Large intestine (tissue), 3 donors: Measurements from ENCODE around the gene TMEM52. TPM values are rescaled to one million over a fixed set of nuclear protein-coding genes. Genes with fewer than 3 reads are reported as not detected.
A peak's percentile ranks its signal among the peaks of the same experiment; 100 is the strongest.

ENCODE experiments used
- DNase-seq, 2 donors: peaks; one replicate each; pipeline versions ENCODE4 v3.0.0 to v3.0.0-alpha.2; 2013
- H3K27ac ChIP-seq: one replicate; pipeline ENCODE4 v1.5.1; 2013; ENCODE audit warnings: low read length
- H3K27me3 ChIP-seq: 2 replicates; pipeline ENCODE4 v1.6.1; 2013; ENCODE audit warnings: low read length; ENCODE audit not compliant: control insufficient read depth, insufficient read depth
- H3K36me3 ChIP-seq: 2 replicates; pipeline ENCODE4 v1.6.1; 2013; ENCODE audit warnings: low read length; ENCODE audit not compliant: control insufficient read depth, insufficient read depth
- H3K4me1 ChIP-seq: one replicate; pipeline ENCODE4 v1.6.1; 2013; ENCODE audit warnings: low read length; ENCODE audit not compliant: control insufficient read depth, insufficient read depth
- H3K4me3 ChIP-seq: one replicate; pipeline ENCODE4 v1.5.1; 2013; ENCODE audit warnings: low read length
- H3K9me3 ChIP-seq: one replicate; pipeline ENCODE4 v1.6.1; 2013; ENCODE audit warnings: mild to moderate bottlenecking, low read depth, low read length, moderate library complexity; ENCODE audit not compliant: control insufficient read depth
- WGBS: methylation state at CpG from one replicate; pipeline ENCODE4 v1.1.5; 2013; ENCODE audit warnings: low lambda C conversion rate; ENCODE audit not compliant: insufficient coverage; 5-methylcytosine and 5-hydroxymethylcytosine counted together
- polyA plus RNA-seq: library from polyadenylated mRNA; unstranded; fragments of 120-200 nt; gene quantifications from one replicate; pipeline ENCODE4 v1.2.1, GENCODE V29; 2013

TMEM52 gene
- polyA plus RNA-seq, 1 donor, result 18.5 TPM

- no peaks in the 10 kb centered on the region for H3K27me3 ChIP-seq
- peaks cover 9% of the 10 kb centered on the region for H3K4me1 ChIP-seq
- H3K27ac ChIP-seq, result no peak overlapping the region
- no peaks in the 10 kb centered on the region for H3K36me3 ChIP-seq
- H3K4me3 ChIP-seq, result no peak overlapping the region
- no peaks in the 10 kb centered on the region for H3K9me3 ChIP-seq
- no CpG with 5 or more reads among the region's 1 CpG for WGBS
- no peak for DNase-seq
These were observed 29.7 kb upstream of the TMEM52 start for GRCh38 chr1:1948783-1949182.

- H3K4me1 ChIP-seq, result peaks cover 22% of the 10 kb centered on the region
- no peaks in the 10 kb centered on the region for H3K36me3 ChIP-seq
- H3K4me3 ChIP-seq, result no peak overlapping the region
- peaks cover 6% of the 10 kb centered on the region for H3K9me3 ChIP-seq
- no peak for DNase-seq
- no CpG with 5 or more reads among the region's 14 CpGs for WGBS
- no peak overlapping the region for H3K27ac ChIP-seq
- H3K27me3 ChIP-seq, result no peaks in the 10 kb centered on the region
These were observed 28.4 kb upstream of the TMEM52 start for GRCh38 chr1:1947493-1947892.

- H3K27ac ChIP-seq, result no peak overlapping the region
- WGBS, result no CpG with 5 or more reads among the region's 11 CpGs
- DNase-seq, result no peak
These were observed 27.5 kb upstream of the TMEM52 start for GRCh38 chr1:1946540-1946939.

GRCh38 chr1:1945782-1946393 lies 26.8 kb upstream of the TMEM52 start:
- Histone ChIP-seq H3K4me3 (no peak overlapping the region), H3K4me1 (peaks cover 26% of the 10 kb centered on the region), H3K36me3 (no peaks in the 10 kb centered on the region), H3K27me3 (no peaks in the 10 kb centered on the region), H3K9me3 (peaks cover 11% of the 10 kb centered on the region), H3K27ac (no peak overlapping the region)
- no peak for DNase-seq
- WGBS, result no CpG with 5 or more reads among the region's 29 CpGs

More at GRCh38 chr1:1946540-1946939, 27.5 kb upstream of the TMEM52 start:
- H3K4me1 ChIP-seq, result peaks cover 26% of the 10 kb centered on the region
- no peak overlapping the region for H3K4me3 ChIP-seq
- H3K36me3 ChIP-seq, result no peaks in the 10 kb centered on the region
- H3K27me3 ChIP-seq, result no peaks in the 10 kb centered on the region
- H3K9me3 ChIP-seq, result peaks cover 11% of the 10 kb centered on the region

GRCh38 chr1:1943834-1944570 lies 24.9 kb upstream of the TMEM52 start:
- H3K9me3 ChIP-seq, result peaks cover 11% of the 10 kb centered on the region
- H3K27ac ChIP-seq, result peak overlapping the region; percentile 80
- no peaks in the 10 kb centered on the region for H3K36me3 ChIP-seq
- DNase-seq, result peak; percentile 51 to 70
- peaks cover 26% of the 10 kb centered on the region for H3K4me1 ChIP-seq
- no CpG with 5 or more reads among the region's 37 CpGs for WGBS
- H3K4me3 ChIP-seq, result peak overlapping the region; percentile 19
- no peaks in the 10 kb centered on the region for H3K27me3 ChIP-seq

- Histone ChIP-seq H3K27ac (peak overlapping the region; percentile 80), H3K36me3 (no peaks in the 10 kb centered on the region), H3K4me1 (peaks cover 26% of the 10 kb centered on the region), H3K9me3 (peaks cover 11% of the 10 kb centered on the region), H3K4me3 (peak overlapping the region; percentile 19), H3K27me3 (no peaks in the 10 kb centered on the region)
- WGBS, result no CpG with 5 or more reads among the region's 45 CpGs
- peak; percentile 86 to 94 for DNase-seq
These were observed 23.9 kb upstream of the TMEM52 start for GRCh38 chr1:1942753-1943656.

GRCh38 chr1:1941868-1942752 lies 23.0 kb upstream of the TMEM52 start:
- Histone ChIP-seq H3K4me1 (peaks cover 21% of the 10 kb centered on the region), H3K9me3 (peaks cover 11% of the 10 kb centered on the region), H3K27ac (peak overlapping the region; percentile 14), H3K4me3 (no peak overlapping the region), H3K36me3 (no peaks in the 10 kb centered on the region), H3K27me3 (no peaks in the 10 kb centered on the region)
- WGBS, result no CpG with 5 or more reads among the region's 39 CpGs
- no peak for DNase-seq

- DNase-seq, result no peak
- no peaks in the 10 kb centered on the region for H3K36me3 ChIP-seq
- 83% methylated on average over 1 of the region's 19 CpGs for WGBS
- no peaks in the 10 kb centered on the region for H3K27me3 ChIP-seq
- peaks cover 21% of the 10 kb centered on the region for H3K4me1 ChIP-seq
- no peak overlapping the region for H3K4me3 ChIP-seq
- H3K9me3 ChIP-seq, result peaks cover 11% of the 10 kb centered on the region
- H3K27ac ChIP-seq, result no peak overlapping the region
These were observed 22.2 kb upstream of the TMEM52 start for GRCh38 chr1:1941211-1941841.

GRCh38 chr1:1940123-1940425 lies 21.0 kb upstream of the TMEM52 start:
- no peak overlapping the region for H3K27ac ChIP-seq
- H3K27me3 ChIP-seq, result no peaks in the 10 kb centered on the region
- H3K4me1 ChIP-seq, result peaks cover 21% of the 10 kb centered on the region
- H3K4me3 ChIP-seq, result no peak overlapping the region
- WGBS, result no CpG with 5 or more reads among the region's 12 CpGs
- no peaks in the 10 kb centered on the region for H3K36me3 ChIP-seq
- H3K9me3 ChIP-seq, result peaks cover 11% of the 10 kb centered on the region
- DNase-seq, result no peak
